GM18507 (cell line): Measurements from ENCODE around the gene SLX9.

Experiments used
- DNase-seq: peaks from one replicate; pipeline ENCODE4 v3.0.0; 2011; ENCODE audit warnings: low read depth; ENCODE audit not compliant: insufficient read length; ENCODE audit errors: extremely low spot score
- FAIRE-seq: peaks from 2 replicates; lab custom pipeline; 2011; peaks lifted over from hg19 to GRCh38; lab: Jason Lieb, UNC

The SLX9 gene

DNA sequence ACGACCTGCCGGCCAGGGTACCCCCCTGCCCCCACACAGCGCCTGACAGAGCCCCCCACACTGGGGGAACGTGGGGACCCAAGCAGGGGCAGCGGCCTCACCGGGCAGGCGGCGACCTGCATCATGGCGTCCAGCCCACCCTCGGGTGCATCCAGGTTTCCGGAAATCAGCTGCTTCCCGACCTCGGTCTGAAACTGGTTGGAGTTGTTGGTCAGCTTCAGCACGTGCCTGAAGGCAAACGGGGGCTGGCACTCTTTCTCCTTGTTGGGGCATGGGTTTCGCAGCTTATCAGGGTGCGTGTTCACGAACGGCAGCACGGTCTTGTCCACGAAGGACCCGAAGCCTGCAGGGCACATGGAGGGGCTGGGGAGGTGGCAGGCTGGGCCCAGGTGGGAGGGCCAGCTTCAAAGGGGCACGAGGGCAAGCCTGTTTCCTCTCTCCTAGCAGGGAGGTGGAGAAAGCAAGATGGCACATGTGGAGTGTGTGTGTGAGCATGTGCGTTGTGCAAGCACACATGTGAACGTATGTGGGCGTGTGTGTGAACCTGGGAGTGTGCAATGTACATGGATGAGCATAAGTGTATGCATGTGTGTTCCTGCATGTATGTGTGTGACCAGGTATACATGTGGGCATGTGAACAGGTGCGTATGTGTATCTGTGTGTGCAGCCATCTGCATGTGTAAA is 38.3 kb upstream of the SLX9 start:
- DNase-seq: no peak
- FAIRE-seq: no peak

DNA sequence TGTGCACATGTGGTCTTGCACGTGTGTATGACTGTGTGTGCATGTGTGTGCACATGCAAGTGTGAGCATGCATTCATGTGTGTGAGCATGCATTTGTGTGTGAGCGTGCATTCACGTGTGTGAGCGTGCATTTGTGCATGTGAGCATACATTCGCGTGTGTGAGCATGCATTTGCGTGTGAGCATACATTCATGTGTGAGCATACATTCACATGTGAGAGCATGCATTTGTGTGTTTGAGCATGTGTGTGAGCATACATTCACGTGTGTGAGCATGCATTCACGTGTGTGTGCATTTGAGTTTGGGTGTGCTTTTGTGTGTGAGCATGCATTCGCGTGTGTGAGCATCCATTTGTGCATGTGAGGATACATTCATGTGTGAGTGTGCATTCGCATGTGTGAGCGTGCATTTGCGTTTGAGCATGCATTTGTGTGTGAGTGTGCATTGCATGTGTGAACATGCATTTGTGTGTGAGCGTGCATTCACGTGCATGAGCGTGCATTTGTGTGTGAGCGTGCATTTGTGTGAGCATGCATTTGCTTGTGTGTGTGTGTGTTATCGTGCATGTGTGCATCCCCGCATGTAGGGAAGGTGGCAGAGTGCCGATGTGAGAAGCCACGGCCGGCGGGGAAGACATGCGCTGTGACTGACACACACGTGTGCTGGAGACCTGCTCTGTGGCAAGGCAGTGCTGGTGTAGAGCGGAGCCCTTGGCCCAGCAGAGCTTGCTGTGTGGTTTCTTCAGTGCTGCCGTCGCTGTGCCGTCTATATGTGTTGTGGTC is 37.4 kb upstream of the SLX9 start:
- no peak for DNase-seq

GRCh38 chr21:44903050-44903685 is 36.7 kb upstream of the SLX9 start:
- DNase-seq: no peak
- FAIRE-seq: no peak

More for the DNA sequence above, 37.4 kb upstream of the SLX9 start:
- no peak for FAIRE-seq

- DNase-seq: no peak
- FAIRE-seq: no peak
Measured at GRCh38 chr21:44903689-44904088, 36.1 kb upstream of the SLX9 start.

DNA sequence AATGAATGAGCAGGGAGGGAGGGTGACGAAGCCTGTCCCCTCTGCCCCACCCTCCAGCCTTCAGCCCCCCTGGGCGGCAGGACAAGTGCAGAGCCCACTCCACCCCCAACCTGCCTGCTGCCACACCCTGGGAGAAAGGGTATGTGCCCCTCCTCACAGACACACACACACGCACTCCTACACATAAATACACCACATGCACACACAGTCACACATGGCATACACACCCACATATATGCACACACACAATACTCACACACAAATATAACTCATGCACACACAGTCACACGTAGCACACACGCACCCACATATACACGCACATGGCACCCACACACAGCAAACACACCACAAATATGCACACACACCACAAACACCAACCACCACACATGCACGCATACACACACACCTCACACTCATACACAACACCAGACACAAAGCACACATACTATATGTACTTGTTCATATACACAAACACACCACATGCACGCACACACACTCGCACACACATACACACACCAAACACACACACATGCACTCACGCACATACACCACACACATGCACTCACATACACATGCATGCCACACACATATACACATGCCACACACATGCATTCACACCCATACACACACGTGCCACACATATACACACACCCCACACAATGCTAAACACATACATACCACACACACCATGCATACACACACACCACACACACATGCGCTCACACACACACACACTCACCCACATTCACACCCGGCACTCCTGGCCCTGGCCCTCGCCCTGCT is 35.5 kb upstream of the SLX9 start:
- FAIRE-seq (no peak), DNase-seq (no peak)

DNA sequence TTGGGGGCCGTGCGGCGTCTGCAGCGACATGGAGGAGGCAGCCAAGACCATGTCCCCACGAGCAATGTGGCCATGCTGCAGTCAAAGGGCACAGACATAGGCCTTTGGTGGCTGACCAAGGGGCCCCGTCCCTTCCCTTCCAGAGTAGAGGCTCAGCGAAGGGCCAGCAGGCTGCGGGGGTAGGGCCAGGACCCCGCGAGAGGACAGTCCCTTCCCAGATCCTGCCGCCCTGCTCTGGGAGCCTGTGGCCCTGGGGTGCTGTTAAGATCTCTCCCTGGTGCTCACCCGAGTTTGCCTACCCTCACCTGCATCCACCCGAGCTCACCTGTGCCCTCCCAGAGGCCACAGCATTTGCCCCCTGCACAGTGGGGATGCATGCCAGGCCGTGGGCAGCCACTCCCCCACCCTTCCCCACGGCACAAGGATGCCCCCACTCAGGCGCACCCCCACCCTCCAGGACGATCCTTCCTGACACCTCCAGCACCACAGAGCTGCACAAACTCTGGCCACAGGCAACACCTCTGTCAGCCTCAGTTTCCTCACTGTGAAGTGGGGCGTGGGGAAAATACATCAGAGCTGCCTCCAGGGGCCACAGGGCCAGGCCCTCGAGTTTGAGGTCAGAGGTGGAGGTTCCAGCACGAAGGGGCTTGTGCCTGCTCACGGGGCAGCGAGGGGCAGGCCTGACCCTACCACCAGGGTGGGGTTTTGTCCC is 34.7 kb upstream of the SLX9 start:
- no peak for FAIRE-seq
- DNase-seq: no peak

DNA sequence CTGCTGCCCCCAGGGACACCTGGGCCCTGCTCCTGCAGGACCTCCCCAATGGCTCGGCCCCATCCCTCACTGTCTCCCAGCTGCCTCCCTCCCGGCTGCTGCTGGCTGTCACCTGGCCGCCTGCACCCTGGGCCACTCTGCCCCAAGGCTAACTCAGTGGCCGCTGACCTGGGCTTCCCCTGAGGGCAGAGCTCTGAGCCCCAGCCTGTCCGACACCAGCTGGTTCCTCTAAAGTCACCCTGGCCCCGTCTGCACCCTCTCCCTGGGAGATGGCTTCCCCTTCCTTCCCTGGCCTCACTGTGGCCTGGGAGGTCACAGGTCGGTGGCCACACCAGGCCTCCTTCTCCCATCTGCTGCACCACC is 34.1 kb upstream of the SLX9 start:
- no peak for FAIRE-seq

DNA sequence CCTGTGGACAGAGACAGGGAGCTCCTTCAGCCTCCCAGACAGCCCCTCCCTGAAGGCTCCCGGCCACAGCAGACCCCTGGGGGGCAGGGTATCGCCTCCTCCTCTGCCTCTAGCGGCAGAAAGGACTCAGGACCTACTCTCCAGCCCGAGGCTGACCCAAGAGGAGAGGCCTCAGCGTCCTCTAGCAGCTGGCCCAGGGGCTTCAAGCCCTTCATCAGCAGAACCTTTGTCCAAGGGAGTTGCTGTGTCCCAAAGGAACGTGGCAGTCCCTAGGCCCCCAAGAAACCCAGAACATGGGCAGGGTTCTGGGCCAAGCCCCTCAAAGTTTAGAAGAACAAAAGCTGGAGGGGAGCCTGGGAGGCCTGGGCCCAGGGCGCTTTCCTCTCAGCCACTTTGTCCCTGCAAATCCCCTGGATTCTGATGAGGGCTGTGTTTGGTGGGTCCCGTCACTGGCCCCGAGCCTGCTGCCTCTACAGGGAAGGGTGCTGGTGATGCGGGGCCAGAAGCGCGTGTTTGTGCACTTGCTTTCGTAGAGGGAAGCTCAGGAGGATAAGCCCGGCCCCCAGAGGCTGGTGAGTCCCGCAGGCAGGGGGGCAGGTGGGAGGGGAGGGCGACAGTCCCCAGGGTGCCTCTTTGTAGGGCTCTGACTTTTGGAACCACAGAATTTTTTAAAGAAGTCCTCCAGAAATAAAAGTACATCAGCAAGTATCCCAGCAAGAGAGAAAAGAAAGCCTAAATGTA is 32.4 kb upstream of the SLX9 start:
- DNase-seq (no peak), FAIRE-seq (no peak)

More for the DNA sequence above, 34.1 kb upstream of the SLX9 start:
- DNase-seq: no peak

- FAIRE-seq (peak; percentile 21), DNase-seq (no peak)
Measured at GRCh38 chr21:44907966-44908895, 31.6 kb upstream of the SLX9 start.

DNA sequence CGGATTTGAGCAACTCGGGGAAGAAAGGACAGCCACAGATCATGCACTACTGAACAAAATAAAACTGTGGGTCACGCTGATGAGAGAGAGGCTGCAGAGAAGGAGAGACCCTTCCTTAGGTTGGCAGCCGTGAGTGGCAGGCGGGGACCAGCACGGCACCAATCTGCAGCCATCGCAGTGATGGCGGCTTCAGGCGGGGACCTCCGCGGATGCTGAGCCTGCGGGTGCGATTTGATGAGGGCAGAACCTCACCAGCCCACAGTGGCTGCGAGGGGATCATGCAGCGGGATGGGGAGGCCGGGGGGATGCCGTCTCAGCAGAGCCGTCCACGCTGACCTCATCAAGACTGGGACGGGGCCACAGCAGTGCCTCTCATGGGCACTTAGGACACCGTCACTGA is 30.9 kb upstream of the SLX9 start:
- no peak for FAIRE-seq
- DNase-seq: no peak

DNA sequence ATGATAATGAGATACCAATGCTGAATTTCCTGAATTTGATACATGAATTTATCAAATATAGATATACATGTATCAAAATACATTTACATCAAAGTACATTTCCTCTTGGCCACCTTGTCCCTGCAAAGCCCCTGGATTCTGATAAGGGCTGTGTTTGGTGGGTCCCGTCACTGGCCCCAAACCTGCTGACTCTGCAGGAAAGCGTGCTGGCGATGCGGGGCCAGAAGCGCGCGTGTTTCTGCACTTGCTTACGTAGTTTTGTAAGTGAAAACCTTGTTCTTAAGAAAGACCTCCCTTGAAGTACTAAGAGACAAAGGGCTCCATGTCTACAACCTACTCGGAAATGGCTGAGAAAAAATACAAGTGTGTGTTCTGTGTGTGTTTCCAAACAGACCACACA is 30.1 kb upstream of the SLX9 start:
- no peak for DNase-seq
- FAIRE-seq: no peak

- FAIRE-seq (no peak), DNase-seq (no peak)
Measured at GRCh38 chr21:44910229-44911067, 29.4 kb upstream of the SLX9 start.

DNA sequence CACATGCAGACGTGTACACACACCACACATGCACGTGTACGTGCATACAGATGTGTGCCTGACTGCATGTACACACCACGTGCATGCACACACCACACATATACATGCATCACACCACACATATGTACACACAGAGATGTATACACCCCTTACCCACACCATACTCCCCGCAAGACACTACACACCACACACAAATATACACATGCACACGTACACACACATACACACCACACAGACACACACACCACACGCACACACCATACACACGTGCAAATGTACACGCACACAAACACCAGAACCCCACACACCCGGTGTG is 28.8 kb upstream of the SLX9 start:
- DNase-seq: no peak
- FAIRE-seq: no peak

- DNase-seq: no peak
- peak; percentile 36 for FAIRE-seq
Measured at GRCh38 chr21:44911384-44912157, 28.3 kb upstream of the SLX9 start.

GRCh38 chr21:44912158-44912473 is 27.7 kb upstream of the SLX9 start:
- FAIRE-seq (no peak), DNase-seq (no peak)
